Retinal pigment epithelial cell (primary cell): Measurements from ENCODE around the gene KLHL29.
A peak's percentile ranks its signal among the peaks of the same experiment; 100 is the strongest.

Experiments
- DNase-seq: peaks from one replicate; pipeline ENCODE4 v3.0.0-alpha.2; 2010; ENCODE audit warnings: low read depth
- H3K4me3 ChIP-seq: 2 replicates; pipeline ENCODE4 v1.5.1; 2011; ENCODE audit warnings: mild to moderate bottlenecking, low read length, control low read depth, moderate library complexity
- TF ChIP-seq, protein P1 (sequence below): conservative IDR thresholded peaks from 2 replicates; pipeline ENCODE4 v1.5.1; 2011; ENCODE audit warnings: low read depth, low read length, control low read depth, inconsistent platforms

The KLHL29 gene

DNA sequence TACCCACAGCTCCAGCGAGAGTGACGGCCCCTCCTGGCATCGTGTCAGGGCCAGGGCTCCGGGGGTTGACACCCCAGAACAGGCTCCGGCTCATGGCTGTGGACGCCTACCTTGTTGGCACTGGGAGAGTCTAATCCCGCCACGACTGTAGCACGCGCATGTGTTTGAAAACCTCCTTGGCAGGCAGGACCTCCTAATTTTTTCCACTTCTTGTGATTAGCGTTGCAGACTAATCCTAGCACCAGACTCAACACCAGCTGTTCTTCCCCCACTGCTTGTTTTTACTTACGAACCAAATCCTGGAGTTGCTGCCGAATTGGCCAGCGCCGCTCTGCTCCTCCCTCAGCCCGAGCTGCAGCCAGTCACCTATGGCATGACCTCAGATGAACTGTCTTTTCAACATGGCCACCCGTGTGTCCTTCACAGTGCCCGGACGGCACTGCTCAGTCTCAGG is 110.7 kb downstream of the KLHL29 start:
- no peak overlapping the region for H3K4me3 ChIP-seq
- DNase-seq: peak; percentile 94
- TF ChIP-seq, protein P1, sequence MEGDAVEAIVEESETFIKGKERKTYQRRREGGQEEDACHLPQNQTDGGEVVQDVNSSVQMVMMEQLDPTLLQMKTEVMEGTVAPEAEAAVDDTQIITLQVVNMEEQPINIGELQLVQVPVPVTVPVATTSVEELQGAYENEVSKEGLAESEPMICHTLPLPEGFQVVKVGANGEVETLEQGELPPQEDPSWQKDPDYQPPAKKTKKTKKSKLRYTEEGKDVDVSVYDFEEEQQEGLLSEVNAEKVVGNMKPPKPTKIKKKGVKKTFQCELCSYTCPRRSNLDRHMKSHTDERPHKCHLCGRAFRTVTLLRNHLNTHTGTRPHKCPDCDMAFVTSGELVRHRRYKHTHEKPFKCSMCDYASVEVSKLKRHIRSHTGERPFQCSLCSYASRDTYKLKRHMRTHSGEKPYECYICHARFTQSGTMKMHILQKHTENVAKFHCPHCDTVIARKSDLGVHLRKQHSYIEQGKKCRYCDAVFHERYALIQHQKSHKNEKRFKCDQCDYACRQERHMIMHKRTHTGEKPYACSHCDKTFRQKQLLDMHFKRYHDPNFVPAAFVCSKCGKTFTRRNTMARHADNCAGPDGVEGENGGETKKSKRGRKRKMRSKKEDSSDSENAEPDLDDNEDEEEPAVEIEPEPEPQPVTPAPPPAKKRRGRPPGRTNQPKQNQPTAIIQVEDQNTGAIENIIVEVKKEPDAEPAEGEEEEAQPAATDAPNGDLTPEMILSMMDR: no peak

DNA sequence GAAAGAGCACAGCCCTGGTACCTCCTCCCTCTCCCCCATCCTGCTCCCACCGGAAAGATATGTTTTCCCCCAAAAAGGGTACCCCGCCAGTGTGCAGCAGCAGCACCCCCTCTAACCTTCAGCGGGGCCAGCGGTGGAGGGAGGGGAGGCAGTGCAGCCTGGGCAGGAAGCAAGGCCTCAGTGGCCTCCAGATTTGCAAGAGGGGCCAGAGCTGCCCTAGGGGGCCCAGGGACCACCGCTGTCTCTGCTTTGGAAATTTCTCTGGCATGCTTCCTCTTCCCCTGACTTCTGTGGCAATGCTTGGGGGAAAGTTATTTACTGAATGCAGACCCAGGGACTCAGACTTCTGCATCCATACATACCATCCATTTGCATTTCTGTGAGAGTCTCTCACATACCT is 111.5 kb downstream of the KLHL29 start:
- no peak overlapping the region for H3K4me3 ChIP-seq
- DNase-seq: no peak
- TF ChIP-seq, protein P1: no peak

GRCh38 chr2:23497063-23497462 is 112.1 kb downstream of the KLHL29 start:
- peak; percentile 59 for DNase-seq
- H3K4me3 ChIP-seq: no peak overlapping the region
- TF ChIP-seq, protein P1: no peak

DNA sequence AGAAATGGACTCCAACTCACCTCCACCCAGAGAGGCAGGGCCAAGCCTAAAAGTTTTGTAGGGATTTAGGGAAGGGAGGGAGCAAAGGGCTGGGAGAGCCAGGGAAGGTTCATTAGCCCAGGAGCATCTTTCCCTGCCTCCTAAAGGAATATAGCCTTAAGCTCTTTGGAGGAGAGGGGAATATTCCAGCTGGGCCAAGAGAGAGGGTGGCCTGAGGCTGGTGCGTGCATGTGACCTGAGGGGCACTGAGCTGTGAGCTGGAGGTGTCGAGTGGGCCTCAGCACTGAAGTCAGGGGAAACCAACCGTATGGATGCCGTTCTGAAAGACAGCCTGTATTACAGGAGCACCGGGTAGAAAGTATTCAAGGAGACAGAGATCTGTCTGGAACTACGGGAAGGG is 112.6 kb downstream of the KLHL29 start:
- no peak overlapping the region for H3K4me3 ChIP-seq
- no peak for DNase-seq
- TF ChIP-seq, protein P1: no peak

GRCh38 chr2:23498943-23499342 is 114.0 kb downstream of the KLHL29 start:
- no peak overlapping the region for H3K4me3 ChIP-seq
- DNase-seq: no peak
- TF ChIP-seq, protein P1: no peak

GRCh38 chr2:23499439-23499838 is 114.5 kb downstream of the KLHL29 start:
- TF ChIP-seq, protein P1: no peak
- no peak for DNase-seq
- no peak overlapping the region for H3K4me3 ChIP-seq

- TF ChIP-seq, protein P1: no peak
- H3K4me3 ChIP-seq: no peak overlapping the region
- DNase-seq: no peak
Measured at GRCh38 chr2:23500836-23501235, 115.9 kb downstream of the KLHL29 start.
